HG03103 (cell line): ENCODE results near the gene SND1.
"Not testable (repeated sequence)": the region's sequence is repeated elsewhere in the genome, so short reads cannot be mapped to it uniquely, and the experiment has no call there.

Source experiments
- ATAC-seq: cut with Tn5 transposase; IDR thresholded peaks from one replicate; pipeline ENCODE4 v1.9.1; 2021; ENCODE audit warnings: low read depth; ENCODE audit not compliant: unreplicated experiment

SND1 gene

DNA sequence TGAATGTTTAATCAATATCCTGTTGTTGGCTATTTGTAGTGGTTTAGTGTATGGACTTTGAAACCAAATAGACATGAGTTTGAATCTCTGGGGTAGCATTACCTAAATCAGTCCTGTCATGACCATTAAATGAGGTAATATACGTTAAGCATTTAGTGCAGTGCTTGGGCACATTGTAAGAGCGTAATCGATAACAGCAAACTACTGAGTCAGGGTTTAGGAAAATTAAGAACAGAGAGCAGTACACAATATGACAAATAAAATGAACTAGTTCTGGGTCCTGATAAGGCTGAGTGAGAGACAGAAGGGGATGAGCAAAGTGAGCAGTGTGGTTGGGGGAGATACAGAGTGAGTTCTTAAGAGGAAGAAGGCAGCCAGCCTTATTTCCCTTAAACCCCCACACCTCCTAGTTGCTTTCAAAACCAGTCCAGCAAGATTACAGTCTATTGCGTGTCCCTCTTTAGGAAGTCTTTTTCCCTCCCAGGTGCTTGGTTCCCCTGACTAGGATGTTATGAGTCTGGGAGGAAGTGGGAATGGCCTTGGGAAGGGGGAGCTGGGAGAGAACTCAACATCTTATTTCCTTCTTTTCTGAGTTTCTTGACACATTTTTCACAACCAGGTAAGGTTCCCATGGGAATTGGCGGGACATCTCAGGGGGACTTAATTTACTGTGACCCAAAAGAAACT is 171.0 kb downstream of the SND1 start:
- no peak for ATAC-seq

DNA sequence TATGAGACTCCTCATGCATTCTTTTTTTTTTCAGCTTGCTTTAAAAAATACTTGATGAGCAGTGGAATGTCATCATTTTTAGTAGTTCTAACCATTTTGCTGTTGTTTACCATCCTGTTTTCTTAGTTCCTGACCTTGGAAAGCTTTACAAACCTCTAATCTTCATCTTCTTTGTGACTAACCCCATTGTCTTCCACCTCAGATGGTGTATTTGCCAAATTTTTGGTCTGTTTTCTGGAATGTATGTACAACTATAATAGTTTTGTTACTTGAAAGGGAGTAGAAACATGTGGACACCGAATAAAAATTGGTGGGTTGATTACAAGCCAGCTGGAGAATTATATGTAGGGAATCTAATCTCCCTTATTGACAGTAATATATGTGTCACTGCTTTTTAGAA is 172.7 kb downstream of the SND1 start:
- ATAC-seq = no peak

DNA sequence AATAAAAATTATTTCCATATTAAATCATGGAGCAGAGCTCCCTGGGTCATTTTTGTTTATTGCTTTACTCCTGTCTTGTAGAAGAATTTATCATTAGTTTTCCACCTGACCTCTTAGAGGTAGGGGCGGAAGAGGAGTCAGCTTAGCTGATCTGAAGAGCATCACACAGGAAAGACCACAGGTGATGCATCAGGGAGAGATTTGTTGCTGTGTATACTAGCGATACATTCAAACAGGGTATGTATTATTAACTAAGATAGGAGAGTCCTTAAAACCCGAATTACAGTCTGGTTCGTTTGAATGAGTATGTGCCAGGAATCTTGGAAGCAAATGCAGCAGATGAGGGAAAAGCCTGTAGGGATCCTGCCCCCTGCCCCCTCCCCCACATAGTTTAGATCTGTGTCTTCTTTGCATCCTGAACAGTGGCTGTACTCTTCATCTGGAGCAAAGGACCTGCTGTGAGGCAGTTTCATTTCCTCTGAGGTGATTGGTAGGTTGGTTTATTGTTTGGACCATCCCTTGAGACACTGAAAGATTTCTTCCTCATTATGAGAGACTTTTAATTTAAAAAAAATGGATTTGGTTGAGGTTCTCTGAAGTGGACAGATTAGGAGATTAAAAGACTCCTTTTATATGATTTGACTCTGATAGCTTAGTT is 177.0 kb downstream of the SND1 start:
- ATAC-seq = peak; percentile 68

DNA sequence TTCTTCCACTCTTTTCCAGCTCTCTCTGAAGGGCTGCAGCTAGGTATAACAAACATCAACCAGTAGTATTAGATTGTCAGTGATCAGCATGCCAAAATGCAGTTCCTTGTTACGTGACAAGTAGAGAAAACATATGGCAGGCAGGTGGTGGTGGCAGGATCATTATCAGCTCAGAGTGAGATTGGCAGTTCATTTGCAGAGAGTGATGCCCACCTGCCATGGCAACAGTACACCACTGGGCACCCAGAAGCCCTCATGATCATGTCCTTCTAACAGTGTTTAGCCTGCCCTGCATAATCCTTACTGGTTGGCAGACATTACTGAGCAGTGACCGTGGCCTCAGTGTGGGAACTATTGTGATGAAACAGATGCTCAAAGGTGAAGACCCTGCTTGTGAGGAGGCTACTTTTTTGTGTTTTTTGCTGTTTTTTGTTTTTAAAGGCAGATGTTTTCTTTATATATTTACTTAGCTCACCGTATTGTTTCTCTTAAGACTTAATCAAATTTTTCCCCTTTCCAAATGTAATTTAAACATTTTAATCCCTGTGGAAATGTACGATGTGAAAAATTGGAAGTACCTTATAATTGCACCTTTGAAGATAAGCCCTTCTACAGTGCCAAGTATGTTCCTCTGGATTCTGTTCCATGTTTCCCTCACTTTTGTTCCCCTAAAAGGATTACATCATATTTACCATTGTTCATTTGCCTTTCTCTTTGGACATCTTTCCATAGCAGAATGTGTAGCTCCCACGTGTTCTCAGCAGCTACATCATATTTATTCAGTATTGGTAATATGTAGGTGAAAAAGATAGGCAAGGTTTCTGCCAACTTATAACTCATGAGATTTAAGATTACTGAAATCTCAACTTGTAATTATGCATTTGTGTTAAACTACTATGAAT is 179.6 kb downstream of the SND1 start:
- ATAC-seq = no peak

DNA sequence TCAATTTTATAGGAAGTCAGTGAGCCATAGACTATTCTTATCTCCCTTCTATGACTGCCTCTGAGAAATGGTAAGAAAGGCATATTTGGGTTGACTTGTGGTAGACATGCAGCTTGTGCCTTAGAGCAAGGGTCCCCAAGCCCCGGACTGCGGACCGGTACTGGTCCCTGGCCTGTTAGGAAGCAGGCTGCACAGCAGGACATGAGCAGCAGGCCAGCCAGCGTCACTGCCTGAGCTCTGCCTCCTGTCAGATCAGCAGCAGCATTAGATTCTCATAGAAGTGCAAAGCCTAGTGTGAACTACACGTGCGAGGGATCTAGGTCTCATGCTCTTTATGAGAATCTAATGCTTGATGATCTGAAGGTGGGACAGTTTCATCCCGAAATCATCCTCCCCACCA is 180.6 kb downstream of the SND1 start:
- no peak for ATAC-seq

DNA sequence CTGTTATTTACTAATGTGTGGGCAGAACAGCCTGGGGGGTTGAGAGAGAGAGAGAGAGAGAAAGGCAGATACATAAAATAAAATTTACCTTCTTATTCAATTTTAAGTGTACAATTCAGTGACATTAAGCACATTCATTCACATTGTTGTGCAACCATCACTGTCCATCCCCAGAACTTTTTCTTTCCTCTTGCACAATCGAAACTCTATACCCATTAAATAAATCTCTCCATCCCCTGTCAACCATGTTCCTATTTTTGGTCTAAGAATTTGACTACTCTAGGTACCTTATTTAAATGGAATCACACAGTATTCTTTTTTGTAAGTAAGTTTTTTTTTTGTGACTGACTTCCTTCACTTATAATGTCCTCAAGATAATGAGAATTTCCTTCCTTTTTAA is 181.6 kb downstream of the SND1 start:
- ATAC-seq = no peak

DNA sequence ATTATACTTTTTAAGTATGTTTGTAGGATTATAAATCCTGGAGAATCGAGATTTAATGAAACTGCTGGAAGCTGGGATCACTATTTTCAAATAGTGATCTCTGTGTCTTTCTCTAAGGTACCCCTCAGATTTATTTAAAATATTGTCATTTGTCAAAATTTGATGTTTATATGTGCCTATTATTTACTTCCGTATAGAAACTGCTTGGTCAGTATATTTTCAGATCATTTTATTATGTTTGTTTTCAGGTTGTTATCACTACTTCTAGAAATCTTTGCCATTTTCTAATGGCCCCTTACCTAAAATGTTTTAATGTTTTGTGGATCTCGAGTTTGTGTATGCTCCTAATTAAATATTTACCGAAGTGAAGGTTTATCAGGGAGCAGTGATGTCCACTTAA is 183.7 kb downstream of the SND1 start:
- ATAC-seq = no peak

DNA sequence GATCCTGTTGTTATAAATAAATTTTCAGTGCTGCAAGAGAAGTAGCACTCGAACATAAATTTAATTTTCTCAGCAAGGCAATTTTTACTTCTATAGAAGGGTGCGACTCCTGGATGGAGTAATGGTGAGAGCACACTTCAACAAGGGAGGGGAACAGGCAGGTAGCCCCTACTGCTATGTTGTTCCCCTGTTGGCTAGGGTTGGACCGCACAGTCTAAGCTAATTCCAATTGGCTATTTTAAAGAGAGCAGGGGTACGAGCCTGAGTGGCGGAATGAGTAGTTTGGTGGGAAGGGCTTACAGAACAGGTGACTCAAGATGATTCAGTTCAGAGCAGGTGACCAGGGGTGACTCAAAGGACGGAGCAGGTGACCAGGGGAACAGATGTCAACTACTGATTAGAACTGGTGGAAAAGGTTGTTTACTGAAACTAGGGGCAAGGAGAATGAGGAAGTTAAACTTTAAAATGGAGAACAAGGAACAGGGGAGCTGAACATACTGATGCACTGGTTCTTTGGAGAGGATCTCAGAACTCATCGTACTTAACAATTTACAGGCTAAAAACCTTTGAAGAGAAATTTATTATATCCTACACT is 185.9 kb downstream of the SND1 start:
- not testable (repeated sequence) for ATAC-seq

DNA sequence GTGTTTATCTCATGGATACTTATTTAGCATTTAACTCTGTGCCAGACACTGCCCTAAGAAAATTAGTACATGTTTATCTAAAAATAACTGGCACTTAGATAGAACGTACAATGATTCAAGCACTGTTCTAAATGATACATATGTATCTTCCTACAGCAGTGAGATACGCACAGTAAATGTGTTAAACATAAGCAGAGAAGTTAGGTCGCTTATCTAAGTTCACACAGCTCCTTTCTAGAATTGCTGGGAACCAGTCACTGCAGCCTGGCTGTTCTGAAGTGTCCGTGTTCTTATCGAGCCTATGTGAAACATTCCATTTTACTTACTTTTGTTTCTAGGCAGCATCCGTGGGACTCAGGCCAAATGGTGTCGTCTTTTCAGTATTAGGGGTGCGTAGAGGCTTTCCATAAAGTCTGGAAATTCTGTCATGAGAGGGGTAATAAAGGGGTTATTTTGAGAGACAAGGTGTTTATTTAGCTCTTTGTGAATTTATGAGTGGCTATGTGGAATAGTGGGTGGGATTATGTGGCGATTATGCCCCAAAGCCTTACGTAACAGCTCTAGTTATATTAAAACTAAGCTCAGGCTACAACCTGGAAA is 186.9 kb downstream of the SND1 start:
- no peak for ATAC-seq

DNA sequence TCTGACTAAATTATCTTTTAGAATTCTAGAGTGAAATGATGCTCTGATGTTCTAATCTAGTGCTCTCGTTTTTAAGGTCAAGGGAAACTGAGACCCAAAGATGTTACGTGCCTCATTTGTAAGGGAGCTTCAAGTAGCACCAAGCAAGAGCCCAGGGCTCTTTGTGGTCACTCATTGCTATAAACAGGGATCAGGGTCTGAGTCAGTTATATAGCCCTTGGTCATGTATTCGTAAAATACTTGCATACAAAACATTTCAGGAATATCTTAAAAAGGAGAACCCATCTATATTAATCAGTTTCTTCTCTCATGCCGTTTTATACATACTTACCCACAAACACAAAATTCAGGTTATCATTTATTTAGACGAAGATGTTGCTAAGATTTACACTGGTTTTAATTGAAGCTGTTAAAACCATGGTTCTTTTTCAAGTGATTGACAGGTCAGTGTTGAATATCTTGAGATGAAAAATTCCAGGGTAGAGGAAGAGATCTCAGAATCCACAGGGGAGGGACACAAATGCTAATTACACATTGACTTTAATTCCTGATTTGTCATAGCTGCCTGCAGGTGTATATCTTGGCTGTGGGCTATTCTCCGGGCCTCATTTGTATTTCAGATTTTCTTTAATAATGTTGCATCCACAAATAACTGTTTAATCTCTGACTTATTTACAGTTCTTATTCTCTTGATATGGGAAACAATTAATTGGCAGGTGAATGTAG is 188.4 kb downstream of the SND1 start:
- no peak for ATAC-seq

DNA sequence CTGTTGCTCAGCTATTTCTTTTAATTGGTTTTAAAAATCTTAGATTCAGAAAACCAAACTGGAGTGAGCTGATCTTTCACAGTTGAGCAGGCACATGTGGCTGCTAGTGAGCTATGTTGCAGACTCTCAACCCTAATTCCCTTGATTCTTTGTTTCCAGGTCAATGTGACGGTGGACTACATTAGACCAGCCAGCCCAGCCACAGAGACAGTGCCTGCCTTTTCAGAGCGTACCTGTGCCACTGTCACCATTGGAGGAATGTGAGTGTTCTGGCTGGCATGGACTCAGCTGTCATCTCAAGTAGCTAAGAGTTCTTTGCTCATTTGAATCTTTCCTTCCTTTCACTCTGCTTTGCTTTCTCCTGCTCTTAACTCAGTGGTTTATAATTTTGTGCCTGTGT is 192.2 kb downstream of the SND1 start:
- ATAC-seq = no peak

DNA sequence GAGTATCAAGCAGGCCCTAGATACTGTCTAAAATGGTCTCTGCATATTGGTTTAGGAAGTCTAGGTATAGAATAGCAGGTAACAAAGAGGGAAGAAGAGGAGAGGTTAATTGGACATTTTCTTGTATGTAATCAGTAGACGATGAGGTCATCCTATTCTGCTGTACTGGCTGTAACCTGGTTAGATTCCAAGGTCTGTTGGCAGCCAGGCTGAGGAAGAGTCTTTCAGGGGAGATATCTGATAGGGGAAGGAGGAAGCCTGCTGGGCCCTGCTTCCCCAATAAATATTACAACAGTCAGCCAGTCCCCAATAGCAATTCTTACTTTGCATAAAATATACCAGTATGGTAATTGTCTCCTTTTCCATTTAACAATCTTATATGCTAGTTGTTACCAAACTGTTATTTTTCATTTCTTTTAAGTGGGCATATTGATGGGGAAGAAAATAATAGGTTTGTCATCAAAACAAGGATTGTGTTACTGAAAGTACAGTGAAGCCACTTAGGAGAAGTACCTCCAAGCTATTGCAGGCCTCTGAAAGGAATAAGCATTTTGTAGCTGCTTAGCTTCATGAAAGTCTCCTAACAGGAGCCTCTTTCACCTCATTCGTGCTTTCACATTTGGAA is 192.8 kb downstream of the SND1 start:
- ATAC-seq = no peak

DNA sequence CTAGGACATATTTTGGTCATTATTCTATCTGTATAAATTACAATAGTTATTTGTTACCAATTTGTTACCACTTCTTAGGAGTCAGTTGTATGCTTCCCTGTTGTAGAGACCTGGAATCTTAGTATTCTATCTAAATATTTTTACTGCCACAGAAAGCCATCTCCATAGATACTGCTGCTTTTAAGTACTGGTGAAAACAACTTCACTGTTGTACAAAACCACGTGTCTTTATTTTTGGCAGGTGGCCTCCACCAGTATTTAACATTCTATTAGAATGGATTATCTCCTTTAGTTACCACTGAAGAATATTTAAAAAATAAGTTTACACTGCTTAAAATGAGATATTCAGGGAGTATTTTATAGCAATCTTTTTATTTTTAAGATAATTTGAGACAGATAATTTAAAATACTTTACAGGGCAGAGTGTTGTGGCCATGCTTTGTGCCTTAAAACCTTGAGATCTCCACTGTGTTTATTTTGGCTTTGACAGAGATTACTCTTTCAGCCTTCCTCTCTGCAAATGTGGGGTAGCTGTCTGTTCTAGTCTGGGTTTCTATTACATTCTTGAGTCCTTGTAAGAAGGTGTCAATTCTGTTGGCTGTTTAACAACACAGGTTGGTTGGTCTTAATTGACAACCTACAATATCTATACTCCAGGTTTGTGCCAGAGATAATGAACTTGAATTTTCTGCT is 193.7 kb downstream of the SND1 start:
- no peak for ATAC-seq

DNA sequence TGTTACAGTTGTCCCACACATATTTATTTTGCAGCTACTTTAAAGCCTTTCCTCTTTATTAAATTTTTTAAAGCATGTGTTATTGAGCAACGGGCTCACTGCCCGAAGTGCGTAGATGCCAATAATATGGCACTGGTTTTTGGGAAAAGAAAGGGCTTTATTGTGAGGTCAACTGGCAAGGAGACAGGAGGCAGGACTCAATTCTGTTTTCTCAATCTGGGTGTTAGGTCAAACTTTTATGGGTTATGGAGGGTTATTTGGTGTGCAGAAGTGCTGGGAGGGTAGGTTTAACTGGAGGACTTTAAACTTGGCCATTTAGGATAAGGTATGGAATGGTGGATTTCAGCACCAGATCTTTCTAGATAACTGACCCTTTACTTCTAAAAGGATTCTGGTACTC is 195.6 kb downstream of the SND1 start:
- ATAC-seq = no peak

DNA sequence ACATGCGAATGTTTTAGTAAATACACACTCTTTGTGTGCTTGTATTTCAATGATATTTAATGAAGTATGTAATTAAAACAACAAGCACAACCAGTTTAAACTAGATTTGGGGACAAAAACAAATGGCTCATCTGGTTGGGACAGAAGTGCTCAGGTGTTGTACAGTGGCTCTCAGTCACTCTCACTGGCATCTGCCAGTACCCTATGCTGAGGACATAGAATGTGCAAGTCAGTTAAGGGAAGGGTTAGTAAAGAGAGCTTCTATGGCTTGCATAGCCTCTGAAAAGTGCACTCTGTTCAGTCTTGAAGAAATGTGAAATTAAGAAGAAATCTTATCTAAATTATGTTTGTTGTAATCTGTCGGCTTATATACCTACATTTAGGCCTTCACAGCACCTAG is 196.2 kb downstream of the SND1 start:
- ATAC-seq = no peak

DNA sequence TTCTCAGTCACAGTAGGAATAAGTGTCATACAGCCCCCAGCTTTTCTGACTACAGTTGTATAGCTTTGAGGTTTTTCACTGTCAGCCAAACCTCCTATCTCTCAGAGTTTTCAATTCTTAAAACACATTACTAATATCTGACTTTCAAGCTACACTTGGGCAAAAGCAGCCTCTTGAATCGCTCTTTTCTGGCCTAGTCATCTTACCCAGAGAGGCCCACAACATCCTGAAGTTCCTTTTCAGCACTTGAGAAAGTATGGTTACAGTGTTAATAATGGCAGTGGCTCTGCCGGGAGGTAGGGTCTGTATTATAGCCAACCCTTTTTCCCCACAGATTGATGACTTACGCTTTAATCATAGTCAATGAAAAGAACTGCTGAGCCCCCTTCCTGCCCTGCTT is 198.2 kb downstream of the SND1 start:
- no peak for ATAC-seq

DNA sequence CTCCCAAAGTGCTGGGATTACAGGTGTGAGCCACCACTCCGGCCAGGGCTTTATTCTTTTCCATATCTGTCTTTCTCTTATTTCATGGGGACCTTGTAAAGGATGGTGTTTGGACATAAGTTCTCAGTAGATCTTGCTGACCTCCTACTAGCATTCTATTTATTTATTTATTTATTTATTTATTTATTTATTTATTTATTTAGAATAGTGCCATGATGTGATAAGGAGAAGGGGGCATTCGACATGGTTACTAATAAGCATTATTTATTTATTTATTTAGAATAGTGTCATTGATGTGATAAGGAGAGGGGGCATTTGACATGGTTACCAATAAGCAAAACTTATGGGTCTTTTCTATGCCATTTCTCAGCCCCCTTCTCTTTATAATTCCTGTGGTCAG is 202.4 kb downstream of the SND1 start:
- ATAC-seq = no peak

DNA sequence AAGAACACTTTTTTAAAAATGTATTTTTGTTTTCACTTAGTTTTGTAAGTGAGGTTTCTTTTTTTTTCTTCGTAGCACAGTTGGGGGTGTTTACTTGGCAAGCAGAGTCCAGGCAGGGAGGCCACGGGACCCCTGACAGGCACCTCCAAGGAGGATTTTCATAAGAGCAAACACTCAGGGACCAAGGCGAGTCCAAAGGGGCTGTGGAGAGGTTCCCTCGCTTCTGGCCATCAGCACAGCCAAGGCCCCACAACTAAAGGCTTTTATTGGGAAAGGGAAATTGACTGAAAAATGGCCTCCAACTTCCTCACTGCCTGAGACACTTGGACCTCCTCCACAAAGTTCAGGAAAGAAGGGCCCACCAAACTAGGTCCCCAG is 205.5 kb downstream of the SND1 start:
- no peak for ATAC-seq
